ENCODE results near the gene ZNF534. TPM values are rescaled to one million over a fixed set of nuclear protein-coding genes. Genes with fewer than 3 reads are reported as not detected.
"Not testable (repeated sequence)": the region's sequence is repeated elsewhere in the genome, so short reads cannot be mapped to it uniquely, and the experiment has no call there.

The ZNF534 gene
- total RNA-seq, 1 donor from 2014 or later: 0.44 TPM

- no peaks in the 10 kb centered on the region for H3K4me1 ChIP-seq
- peaks cover 99% of the 10 kb centered on the region for H3K9me3 ChIP-seq (replicated peaks)
- H3K27ac ChIP-seq (replicated peaks): no peak overlapping the region
- intact Hi-C loops (cut with micrococcal nuclease): no loop called here
- DNase-seq: no peak
- H3K27me3 ChIP-seq (ENCODE audit: low read depth): no peaks in the 10 kb centered on the region
- peak overlapping the region; percentile 51 for H3K4me3 ChIP-seq
- no peak for TF ChIP-seq CTCF (IDR thresholded peaks at IDR 0.05; ENCODE audit: borderline replicate concordance)
- peaks cover 48% of the 10 kb centered on the region for H3K36me3 ChIP-seq
These were observed 63.4 kb downstream of the ZNF534 start for GRCh38 chr19:52492201-52492993.

- peak; percentile 15 for DNase-seq
These were observed 64.1 kb downstream of the ZNF534 start for GRCh38 chr19:52492994-52493470.

GRCh38 chr19:52494518-52494917 lies 65.6 kb downstream of the ZNF534 start:
- no peaks in the 10 kb centered on the region for H3K4me1 ChIP-seq
- H3K9me3 ChIP-seq (replicated peaks): peaks cover 97% of the 10 kb centered on the region
- H3K36me3 ChIP-seq: peaks cover 52% of the 10 kb centered on the region
- no peaks in the 10 kb centered on the region for H3K27me3 ChIP-seq (ENCODE audit: low read depth)
- no peak overlapping the region for H3K4me3 ChIP-seq
- TF ChIP-seq CTCF (IDR thresholded peaks at IDR 0.05; ENCODE audit: borderline replicate concordance): no peak
- intact Hi-C loops (cut with micrococcal nuclease): no loop called here
- DNase-seq: no peak
- H3K27ac ChIP-seq (replicated peaks): no peak overlapping the region

More at GRCh38 chr19:52492994-52493470, 64.1 kb downstream of the ZNF534 start:
- no peaks in the 10 kb centered on the region for H3K4me1 ChIP-seq
- no peaks in the 10 kb centered on the region for H3K27me3 ChIP-seq (ENCODE audit: low read depth)
- intact Hi-C loops (cut with micrococcal nuclease): no loop called here
- H3K4me3 ChIP-seq: peak overlapping the region; percentile 51
- no peak overlapping the region for H3K27ac ChIP-seq (replicated peaks)
- peaks cover 48% of the 10 kb centered on the region for H3K36me3 ChIP-seq
- peaks cover 99% of the 10 kb centered on the region for H3K9me3 ChIP-seq (replicated peaks)
- peak; percentile 39 for TF ChIP-seq CTCF (IDR thresholded peaks at IDR 0.05; ENCODE audit: borderline replicate concordance)

GRCh38 chr19:52498571-52498970 lies 69.6 kb downstream of the ZNF534 start:
- no peaks in the 10 kb centered on the region for H3K4me1 ChIP-seq
- H3K36me3 ChIP-seq: peaks cover 58% of the 10 kb centered on the region
- DNase-seq: no peak
- TF ChIP-seq CTCF (IDR thresholded peaks at IDR 0.05; ENCODE audit: borderline replicate concordance): no peak
- H3K27ac ChIP-seq (replicated peaks): no peak overlapping the region
- H3K4me3 ChIP-seq: no peak overlapping the region
- H3K27me3 ChIP-seq (ENCODE audit: low read depth): no peaks in the 10 kb centered on the region
- intact Hi-C loops (cut with micrococcal nuclease): no loop called here
- peaks cover 74% of the 10 kb centered on the region for H3K9me3 ChIP-seq (replicated peaks)

- H3K36me3 ChIP-seq: peaks cover 71% of the 10 kb centered on the region
- DNase-seq: not testable (repeated sequence)
These were observed 71.5 kb downstream of the ZNF534 start for GRCh38 chr19:52500474-52500873.

GRCh38 chr19:52500991-52501390 lies 72.0 kb downstream of the ZNF534 start:
- H3K27me3 ChIP-seq (ENCODE audit: low read depth); H3K27ac ChIP-seq (replicated peaks); H3K4me3 ChIP-seq; DNase-seq; H3K4me1 ChIP-seq; intact Hi-C loops (cut with micrococcal nuclease): not testable (repeated sequence)
- Histone ChIP-seq H3K9me3 (replicated peaks) (peaks cover 75% of the 10 kb centered on the region), H3K36me3 (peaks cover 73% of the 10 kb centered on the region)

More at GRCh38 chr19:52500474-52500873, 71.5 kb downstream of the ZNF534 start:
- H3K9me3 ChIP-seq (replicated peaks): peaks cover 74% of the 10 kb centered on the region
- H3K4me1 ChIP-seq; H3K4me3 ChIP-seq; H3K27me3 ChIP-seq (ENCODE audit: low read depth); intact Hi-C loops (cut with micrococcal nuclease); H3K27ac ChIP-seq (replicated peaks): not testable (repeated sequence)

Other genes with a start within 250 kb of the ZNF534 start
- 395 TPM for gene PPP2R1A, start 239.1 kb upstream of the ZNF534 start, total RNA-seq
- 9.2 TPM for gene ZNF766, start 159.6 kb upstream of the ZNF534 start, total RNA-seq
- 18.9 TPM for gene ZNF480, start 132.0 kb upstream of the ZNF534 start, total RNA-seq
- 5.1 TPM for gene ZNF610, start 92.9 kb upstream of the ZNF534 start, total RNA-seq
- 24.7 TPM for gene ZNF880, start 59.2 kb upstream of the ZNF534 start, total RNA-seq
- 16.7 TPM for gene ZNF528, start 31.3 kb upstream of the ZNF534 start, total RNA-seq
- 2.4 TPM for gene ZNF578, start 24.4 kb downstream of the ZNF534 start, total RNA-seq
- 34.0 TPM for gene ZNF808, start 98.5 kb downstream of the ZNF534 start, total RNA-seq
- 18.4 TPM for gene ZNF701, start 141.1 kb downstream of the ZNF534 start, total RNA-seq
- 21.1 TPM for gene ZNF83, start 209.2 kb downstream of the ZNF534 start, total RNA-seq

Measured in left ventricle myocardium inferior (tissue), 1 donor.